HG02588 (cell line): ENCODE data around the gene TUBAL3.
"Not testable (repeated sequence)": the region's sequence is repeated elsewhere in the genome, so short reads cannot be mapped to it uniquely, and the experiment has no call there.

Experiments
- ATAC-seq: cut with Tn5 transposase; IDR thresholded peaks from one replicate; pipeline ENCODE4 v1.9.1; 2021; ENCODE audit warnings: mild to moderate bottlenecking, moderate library complexity; ENCODE audit not compliant: unreplicated experiment

TUBAL3 gene

DNA sequence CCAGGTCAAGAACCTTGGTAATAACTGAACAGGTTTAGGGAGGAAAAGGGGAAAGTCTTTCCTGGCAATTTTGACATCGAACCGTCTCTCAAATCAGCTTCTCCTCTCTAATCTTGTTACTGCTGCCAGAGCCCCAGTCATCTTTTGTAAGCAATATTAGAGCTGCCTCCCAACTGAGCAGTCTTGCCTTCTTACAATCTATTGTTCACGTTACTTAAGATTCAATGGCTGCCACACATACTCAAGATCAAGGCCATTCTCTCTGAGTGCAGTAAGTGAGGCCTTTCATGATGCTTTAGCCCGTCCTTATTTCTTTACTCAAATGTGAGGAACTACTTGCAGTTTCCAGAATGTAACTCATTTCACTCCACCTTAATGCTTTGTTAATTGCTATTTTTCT lies 20.1 kb upstream of the TUBAL3 start:
- no peak for ATAC-seq

DNA sequence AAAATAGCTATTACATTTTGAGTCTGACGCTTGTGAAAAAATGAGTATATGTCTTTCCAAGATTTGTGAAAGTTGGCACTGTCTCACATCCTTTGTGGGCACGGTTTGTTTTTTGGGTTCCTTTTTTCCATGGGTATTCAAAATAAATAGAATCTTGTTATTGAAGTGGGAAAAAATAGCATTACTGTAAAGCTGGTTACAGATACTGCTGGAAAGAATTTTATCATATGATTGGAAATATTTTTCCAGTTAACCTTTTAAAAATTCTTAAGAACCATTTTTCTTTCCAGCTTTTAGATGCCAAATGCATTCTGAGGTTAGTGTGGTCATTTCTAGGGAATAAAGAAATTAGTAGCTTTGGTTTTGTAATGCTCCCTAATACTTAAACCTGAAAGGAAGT lies 19.1 kb upstream of the TUBAL3 start:
- ATAC-seq, result no peak

DNA sequence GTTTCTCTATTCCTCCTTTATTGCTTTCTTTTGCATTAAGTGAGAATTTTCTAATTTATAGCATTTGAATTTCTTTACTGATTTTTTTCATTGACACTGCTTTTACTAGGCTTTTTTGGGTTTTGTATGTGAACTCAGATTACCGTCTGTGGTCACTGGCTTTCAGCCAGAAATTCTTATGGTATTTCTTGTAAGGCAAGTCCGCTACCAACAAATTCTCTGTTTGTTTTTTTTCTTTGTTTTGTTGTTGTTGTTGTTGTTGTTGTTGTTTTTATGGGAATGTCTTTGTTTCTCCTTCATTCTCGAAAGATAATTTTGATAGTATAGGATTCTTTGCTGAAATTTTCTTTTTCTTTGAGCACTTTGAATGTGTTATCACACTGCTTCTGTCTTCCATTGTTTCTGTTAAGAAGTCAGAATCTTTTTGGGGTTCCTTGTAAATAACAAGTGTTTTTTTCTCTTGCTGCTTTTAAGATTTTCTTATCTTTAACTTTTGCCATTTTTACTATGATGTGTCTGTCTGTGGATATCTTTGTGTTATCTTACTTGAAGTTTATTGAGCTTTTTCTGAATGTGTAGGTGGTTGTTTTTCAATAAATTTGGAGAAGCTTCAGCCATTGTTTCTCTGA lies 15.0 kb upstream of the TUBAL3 start:
- no peak for ATAC-seq

DNA sequence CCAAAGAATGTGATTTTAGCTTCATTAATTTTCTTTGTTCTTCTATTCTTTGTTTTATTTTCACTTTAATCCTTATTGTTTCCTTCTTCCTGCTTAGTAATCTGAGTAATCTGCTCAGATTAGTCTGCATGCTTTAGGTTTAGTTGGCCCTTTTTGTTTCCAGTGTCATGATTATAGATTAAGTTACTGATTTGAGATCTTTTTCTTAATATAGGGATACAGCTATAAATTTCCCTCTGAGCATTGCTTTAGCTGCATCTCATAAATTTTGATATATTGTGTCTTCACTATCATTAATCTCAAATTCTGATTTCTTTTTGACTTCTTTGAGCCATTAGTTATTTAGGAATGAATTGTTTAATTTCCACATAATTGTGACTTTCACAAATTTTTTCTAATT lies 14.0 kb upstream of the TUBAL3 start:
- ATAC-seq, result no peak

DNA sequence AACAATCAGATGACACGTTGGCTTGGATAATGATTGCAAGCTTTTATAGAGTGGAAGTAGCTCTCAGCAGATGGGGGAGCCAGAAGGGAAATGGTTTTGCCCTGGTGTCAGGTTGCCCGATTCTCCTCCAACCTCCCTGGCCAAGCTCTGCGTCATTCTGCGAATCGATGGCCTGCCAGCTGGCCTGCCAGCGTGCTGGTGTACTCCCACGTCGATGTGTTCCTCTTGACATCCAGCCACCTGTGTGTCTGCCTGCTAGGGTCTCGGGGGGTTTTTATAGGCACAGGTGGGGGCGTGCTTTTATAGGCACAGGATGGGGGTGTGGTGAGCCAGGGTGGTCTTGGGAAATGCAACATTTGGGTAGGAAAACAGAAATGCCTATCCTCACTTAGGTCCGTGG lies 12.4 kb upstream of the TUBAL3 start:
- no peak for ATAC-seq

DNA sequence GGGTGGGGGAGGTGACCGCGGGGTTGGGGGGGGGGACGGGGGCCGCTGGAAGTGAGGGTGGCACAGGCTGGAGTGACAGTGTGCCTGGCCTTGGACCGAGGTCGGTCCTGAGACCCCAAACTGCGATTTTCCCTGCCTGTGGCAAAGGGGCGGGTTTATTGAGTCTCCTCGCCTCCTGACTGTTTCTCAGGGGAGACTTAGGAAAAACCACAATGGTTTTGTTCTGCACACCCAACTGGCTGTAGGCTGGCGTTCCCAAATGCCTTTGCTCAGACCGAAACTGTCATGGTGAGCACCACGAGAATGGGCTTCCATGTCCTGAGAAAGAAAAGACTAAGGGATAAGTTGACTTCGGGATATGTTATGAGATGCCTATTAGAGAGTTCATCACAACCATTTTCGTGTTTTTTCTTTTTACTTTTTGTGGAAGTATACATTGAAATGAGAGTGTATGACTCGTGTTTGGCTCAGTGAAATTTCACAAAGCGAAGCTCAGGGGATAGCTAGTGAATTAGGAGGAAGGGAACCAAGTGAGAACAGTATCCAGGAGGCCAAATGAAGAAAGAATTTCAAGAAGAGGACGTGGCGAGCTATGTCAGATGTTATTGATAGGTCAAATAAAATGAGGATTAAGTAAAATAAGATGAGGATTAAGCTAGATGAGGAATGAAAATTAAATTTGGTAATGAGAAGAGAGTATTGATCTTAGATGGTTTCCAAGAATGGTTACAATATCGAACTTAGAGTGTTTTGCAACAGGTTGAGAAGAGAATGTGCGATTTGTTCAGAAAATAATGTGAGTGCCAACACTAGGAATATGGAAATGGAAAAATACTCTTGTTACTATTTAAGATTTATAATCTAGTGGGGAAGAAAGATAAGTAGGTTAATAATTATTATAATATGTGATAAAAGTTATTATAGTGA lies 8.6 kb upstream of the TUBAL3 start:
- ATAC-seq, result no peak

DNA sequence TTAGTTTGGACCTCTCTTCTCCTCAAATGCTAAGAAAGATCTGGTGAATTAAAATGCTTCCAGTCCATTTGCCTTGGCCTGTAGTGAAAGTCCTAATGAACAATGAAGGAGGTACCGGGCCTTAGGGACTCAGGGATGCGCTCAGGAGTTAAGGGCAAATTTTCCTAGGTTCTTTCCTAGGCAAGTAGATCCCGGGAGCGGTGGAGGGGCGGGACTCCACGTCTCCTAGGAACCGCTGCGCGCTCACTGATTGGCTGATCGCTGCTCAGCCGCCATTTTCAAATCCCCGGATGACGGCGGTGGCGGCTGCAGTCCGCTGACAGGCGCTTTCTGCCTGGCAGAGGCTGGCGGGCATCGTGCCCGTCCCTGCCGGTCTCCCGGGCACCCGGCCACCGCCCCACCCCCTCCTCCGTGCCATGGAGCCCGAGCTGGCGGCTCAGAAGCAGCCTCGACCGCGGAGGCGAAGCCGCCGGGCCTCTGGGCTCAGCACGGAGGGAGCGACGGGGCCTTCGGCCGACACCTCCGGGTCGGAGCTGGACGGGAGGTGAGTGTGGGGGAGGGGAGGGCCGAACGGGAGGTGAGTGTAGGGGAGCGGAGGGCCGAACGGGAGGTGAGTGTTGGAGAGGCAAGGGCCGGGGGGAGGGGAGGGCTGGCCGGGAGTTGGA lies 7.8 kb upstream of the TUBAL3 start, which contains the start of gene NET1:
Gene NET1 (plus strand): TSS at position 281 of the 665 bp plus-strand sequence. CDS start 136 bp downstream, at position 417.
- ATAC-seq, result peak; percentile 96

DNA sequence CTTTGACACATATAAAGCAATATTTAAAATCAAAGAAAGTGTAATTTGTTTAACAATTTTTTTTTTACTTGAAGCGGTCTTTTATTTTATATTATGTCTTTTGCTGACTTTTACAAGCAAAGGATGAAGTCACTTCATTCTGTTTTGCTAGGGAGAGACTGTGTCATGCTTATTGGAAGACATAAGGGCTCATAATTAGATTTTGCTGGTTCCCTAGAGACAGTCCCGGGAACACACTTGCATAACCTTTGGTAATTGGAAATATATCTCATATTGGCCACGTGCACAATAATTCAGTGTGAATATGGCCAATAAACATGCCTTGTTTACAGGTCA lies 7.3 kb upstream of the TUBAL3 start:
- no peak for ATAC-seq

DNA sequence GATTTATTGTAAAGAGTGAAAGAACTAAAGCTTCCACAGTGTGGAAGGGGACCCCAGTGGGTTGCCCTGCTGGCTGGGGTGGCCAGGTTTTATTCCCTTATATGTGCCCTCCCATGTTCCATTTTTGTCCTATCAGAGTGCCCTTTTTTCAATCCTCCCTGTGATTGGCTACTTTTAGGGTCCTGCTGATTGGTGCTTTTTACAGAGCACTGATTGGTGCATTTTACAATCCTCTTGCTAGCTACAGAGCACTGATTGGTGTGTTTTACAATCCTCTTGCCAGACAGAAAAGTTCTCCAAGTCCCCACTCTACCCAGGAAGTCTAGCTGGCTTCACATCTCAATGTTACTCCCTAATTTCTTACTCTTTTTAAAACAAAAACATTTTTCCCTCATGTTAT lies 6.2 kb upstream of the TUBAL3 start:
- not testable (repeated sequence) for ATAC-seq

DNA sequence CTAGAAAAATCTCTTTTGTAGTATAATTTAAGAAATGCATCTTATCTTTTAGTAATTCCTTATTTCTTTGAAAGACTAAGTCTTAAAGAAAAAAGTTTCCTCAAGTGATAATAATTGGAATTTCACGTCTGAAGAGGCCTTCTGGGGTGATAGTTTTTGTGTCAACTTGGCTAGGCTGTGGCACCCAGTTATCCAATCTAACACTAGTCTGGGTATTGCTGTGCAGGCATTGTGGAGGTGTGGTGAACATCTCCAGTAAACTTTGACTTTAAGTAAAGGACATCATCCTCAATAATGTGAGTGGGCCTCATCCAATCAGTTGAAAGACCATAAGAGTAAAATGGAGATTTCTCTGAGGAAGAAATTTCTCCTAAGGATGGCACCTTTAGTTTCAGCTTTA lies 2.3 kb upstream of the TUBAL3 start:
- no peak for ATAC-seq

DNA sequence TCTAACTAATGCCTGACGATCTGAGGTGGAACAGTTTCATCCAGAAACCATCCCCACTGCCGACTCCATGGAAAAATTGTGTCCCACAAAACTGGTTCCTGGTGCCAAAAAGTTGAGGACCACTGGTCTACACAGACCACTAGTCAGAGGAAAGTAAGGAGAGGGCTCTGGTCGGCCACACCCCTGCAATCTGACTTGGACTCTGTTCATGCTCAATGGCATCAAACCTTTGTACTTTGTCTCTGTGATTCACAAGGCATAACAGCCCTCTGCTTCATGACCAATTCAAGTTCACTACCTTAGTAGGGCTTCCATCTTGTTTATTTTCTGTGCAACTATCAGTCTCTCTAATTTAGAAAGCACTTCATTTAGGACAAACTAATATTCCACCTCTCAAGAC lies 1.8 kb downstream of the TUBAL3 start:
- no peak for ATAC-seq

DNA sequence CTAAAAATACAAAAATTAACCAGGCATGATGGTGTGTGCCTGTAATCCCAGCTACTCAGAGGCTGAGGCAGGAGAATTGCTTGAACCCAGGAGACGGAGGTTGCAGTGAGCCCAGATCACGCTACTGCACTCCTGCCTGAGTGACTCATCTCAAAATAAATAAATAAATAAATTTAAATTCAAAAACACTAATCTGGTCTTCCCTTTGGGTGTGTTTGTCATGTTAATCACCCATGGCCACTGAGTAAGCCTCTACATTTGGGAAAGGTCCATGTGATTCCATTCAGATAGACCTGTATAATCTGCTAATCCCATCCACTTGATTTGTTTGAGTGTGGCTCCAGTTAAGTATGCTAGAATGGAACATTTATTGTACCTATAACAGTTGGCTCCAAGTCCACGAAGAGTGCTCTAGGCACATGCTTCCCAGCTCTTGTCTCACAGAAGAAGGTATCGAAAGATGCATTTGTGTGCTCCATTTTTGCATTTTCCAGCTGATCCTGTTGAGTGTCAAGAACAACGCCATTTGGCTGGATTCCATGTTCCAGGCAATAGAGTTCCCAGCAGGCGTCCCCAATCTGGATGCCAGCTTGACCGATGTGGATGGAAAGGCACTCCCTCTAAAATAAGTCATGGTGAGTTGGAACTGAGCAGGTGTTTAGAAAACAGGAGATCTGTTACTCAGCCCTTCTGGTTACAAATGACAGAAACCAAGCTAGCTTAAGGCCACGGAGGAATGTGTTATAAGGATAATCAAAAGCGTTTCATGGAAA lies 4.0 kb downstream of the TUBAL3 start:
- no peak for ATAC-seq

DNA sequence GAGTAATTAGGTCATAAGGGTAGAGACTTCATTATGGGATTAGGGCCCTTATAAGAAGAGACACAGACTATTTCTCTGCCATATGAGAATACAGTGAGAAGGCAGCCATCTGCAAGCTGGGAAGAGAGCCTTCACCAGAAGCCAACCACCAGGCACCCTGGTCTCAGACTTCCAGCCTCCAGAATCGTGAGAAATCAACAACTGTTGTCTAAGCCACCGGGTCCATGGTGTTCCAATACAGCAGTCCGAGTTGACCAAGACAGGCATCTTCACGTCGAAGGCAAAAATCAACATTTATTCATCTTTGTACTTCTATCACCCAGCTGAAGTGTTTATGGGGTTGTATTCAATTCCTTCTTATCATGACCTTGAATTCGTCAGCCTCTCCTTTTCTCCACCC lies 5.3 kb downstream of the TUBAL3 start:
- ATAC-seq, result no peak

DNA sequence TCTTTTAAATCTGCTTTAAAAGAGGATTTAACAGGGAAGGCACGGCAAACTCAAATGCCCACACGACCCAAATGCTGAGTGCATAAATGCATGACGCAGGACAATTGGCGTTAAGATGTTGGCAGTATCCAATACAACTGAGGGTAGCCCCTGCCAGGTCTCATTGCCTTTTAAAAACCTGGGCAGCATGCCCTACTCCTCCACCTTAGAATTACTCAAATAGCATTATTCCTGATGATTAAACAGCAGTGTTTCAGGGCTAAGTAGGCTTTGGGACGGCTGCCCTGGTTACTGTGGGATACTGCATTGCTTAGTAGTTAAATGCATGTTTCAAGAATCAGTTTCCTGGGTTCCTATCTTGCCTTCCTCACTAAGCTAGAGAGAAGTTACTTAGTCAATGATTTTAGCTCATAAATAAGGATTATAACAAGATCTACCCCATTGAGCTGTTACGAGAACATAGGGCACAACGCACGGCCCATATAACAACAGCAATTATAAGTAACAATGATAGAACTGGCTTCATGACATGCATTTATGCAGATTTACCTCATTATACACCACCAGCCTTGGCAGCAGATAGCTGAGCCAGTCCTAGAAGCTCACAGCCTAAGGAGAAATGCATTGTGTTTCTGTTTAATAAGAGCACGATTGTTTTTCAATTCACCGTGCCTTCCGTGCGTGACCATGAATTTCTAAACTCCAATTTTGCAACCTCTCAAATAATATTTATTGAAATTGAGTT lies 7.9 kb downstream of the TUBAL3 start:
- no peak for ATAC-seq

DNA sequence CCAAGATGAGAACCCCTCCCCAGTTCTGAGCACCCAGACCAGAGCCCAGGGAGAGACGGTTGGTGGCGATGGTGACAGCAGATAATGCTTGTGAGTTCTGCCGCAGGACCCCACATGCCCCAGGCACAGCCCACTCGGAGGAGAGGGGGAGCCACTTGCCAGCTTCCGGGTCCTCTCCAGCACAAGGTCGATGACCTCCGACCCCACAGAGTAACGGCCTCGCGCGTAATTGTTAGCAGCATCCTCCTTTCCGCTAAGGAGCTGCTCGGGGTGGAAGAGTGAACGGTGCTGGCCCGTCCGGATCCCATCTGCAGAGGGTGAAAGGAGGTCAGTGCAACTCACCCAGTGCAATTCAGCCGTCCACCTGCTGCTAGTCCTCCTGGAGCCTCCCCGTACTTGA lies 9.5 kb downstream of the TUBAL3 start:
- no peak for ATAC-seq

DNA sequence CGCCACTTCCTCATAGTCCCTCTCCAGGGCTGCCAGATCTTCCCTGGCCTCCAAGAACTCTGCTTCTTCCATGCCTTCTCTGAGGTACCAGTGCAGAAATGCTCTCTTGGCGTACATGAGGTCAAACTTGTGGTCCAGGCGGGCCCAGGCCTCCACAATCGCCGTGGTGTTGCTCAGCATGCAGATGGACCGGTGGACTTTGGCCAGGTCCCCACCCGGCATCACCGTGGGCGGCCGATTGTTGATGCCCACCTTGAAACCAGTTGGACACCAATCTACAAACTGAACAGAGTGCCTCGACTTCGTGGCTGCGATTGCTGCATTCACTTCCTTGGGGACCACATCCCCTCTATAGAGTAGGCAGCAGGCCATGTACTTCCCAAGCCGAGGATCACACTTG lies 11.1 kb downstream of the TUBAL3 start:
- ATAC-seq, result no peak

DNA sequence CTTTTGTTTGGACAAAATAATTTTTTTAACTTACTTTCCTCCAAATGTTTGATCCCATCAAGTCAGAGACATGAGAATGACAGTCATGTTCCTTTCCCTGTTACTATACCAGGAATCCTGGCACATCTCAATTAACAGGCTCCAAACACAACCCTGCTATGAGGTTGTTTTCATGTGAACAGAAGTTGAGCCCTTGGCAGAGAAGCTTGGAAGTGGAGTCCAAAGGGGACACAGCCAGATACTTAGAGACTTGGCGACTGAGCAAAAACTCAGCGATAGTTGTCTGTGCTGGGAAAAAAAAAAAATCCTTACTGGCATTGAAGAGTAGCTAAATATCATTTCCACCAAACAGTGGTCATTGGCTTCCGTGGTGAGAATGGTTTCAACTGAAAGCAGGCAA lies 12.8 kb downstream of the TUBAL3 start:
- no peak for ATAC-seq

DNA sequence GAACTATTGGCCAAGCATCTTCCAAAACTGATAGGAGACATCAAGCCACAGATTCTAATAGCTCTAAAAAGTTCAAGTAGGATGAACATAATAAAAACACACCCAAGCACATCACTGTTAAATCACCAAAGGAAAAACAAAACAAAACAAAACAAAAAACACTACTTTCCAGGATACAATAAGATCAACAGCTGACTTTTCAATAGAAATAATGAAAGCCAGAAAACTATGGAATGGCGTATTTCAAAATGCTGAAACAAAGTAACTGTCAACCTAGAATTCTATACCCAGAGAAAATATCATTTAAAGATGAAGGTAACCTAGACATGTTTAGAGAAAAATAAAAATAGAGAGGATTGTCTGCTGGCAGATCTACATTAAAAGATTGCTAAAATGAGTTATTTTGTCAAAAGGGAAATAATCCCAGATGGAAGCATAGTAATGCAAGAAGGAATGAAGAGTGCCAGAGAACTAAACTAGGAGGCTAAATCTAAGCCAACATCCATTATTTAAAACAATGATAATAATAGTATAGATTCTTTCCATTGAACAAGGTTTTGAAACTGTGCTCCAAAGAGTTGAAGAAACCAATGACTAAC lies 13.9 kb downstream of the TUBAL3 start:
- no peak for ATAC-seq

DNA sequence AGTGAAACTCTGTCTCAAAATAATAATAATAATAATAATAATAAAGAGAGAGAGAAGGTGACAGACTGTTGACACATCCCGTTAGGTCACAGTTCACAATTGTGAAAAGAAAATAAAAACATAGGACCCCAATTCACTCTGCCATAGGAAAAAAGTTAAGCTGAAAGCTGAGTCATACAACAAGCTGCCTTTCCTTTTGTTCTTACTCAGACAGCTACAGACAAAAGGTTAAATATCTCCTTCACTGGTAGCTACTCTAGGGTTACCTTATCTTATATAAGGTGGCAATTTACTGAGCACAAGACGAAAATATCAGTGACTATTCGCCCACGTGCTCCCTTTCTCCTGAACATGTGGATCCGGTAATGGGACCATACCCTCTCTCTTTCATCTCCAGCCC lies 17.5 kb downstream of the TUBAL3 start:
- no peak for ATAC-seq

DNA sequence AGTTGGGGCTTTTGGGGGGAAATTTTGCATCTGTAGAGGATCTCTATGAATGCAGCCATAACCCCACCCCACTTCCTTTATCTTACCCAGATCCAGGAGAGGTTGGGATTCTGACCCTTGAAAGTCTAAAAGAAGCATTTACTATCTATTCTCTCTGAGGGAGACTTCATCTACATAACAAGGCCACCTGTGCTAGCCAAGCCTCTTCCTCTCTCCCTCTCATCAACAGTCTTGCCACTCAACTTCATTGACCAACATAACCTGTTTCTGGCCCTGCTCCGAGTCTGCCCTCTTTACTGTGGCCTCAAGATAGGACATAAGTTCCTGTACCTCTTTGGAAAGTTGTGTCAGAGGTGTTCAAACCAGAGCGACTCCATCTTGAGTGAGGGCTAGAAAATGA lies 19.4 kb downstream of the TUBAL3 start:
- no peak for ATAC-seq
